T-cell (primary cell): Measurements from ENCODE around the gene CYBC1. TPM values are rescaled to one million over a fixed set of nuclear protein-coding genes. Genes with fewer than 3 reads are reported as not detected.

Experiments used
- ATAC-seq, 4 experiments: fragments of 200-7000 bp in 3 of 4; fragments of 150-1000 bp in 1 of 4; cut with Tn5 transposase; replicated peaks in 1 of 4; 1 replicate in 3 of 4; 2 replicates in 1 of 4; pipeline ENCODE4 v1.10.0; 2021; ENCODE audit warnings: moderate library complexity in 3 of 4, mild to moderate bottlenecking in 2 of 4, moderate number of reproducible peaks in 1 of 4
- CTCF ChIA-PET, 2 donors: fragments of 300-600 bp; sonication (Branson Sonifier 250); formaldehyde crosslinking; loops; one replicate each; lab custom pipeline; 2022; ENCODE audit warnings: antibody characterized with exemption in 2 of 2; lab: Charles Lee
- POLR2A ChIA-PET, 2 donors: fragments of 300-600 bp; sonication (Branson Sonifier 250); formaldehyde crosslinking; loops; one replicate each; lab custom pipeline; 2022; ENCODE audit warnings: antibody characterized with exemption in 2 of 2; lab: Charles Lee
- DNase-seq, 35 experiments: peaks; one replicate each; pipeline versions ENCODE4 v3.0.0 to v3.0.0-alpha.2; 2013 to 2023
- H3K27ac ChIP-seq: one replicate; pipeline ENCODE4 v1.5.1; 2013; ENCODE audit warnings: low read length
- H3K27me3 ChIP-seq, 2 experiments: replicated peaks in 1 of 2; 1 replicate in 1 of 2; 2 replicates in 1 of 2; pipeline versions ENCODE4 v1.6.1 to v1.7.0; 2013; ENCODE audit warnings: low read length in 1 of 2, mixed read lengths in 1 of 2; ENCODE audit not compliant: control insufficient read depth in 2 of 2, insufficient read depth in 2 of 2; ENCODE audit errors: extremely low read depth in 1 of 2
- H3K36me3 ChIP-seq, 2 donors: 1 replicate in 1 of 2; 2 replicates in 1 of 2; pipeline versions ENCODE4 v1.6.1 to v1.7.0; 2013; ENCODE audit warnings: low read length in 1 of 2; ENCODE audit not compliant: control insufficient read depth in 2 of 2, insufficient read depth in 1 of 2; ENCODE audit errors: extremely low read depth in 1 of 2
- H3K4me1 ChIP-seq, 2 experiments: 1 replicate in 1 of 2; 2 replicates in 1 of 2; pipeline versions ENCODE4 v1.6.1 to v1.7.0; 2013; ENCODE audit warnings: low read length in 2 of 2, mixed read lengths in 1 of 2; ENCODE audit not compliant: insufficient read depth in 2 of 2, control insufficient read depth in 1 of 2; ENCODE audit errors: extremely low read depth in 1 of 2
- H3K4me3 ChIP-seq, 2 donors: 1 replicate in 1 of 2; 2 replicates in 1 of 2; pipeline versions ENCODE4 v1.5.1 to v1.7.0; 2013; ENCODE audit warnings: mild to moderate bottlenecking in 2 of 2, low read length in 1 of 2, moderate library complexity in 1 of 2; ENCODE audit not compliant: control insufficient read depth in 1 of 2; ENCODE audit errors: extremely low read depth in 1 of 2
- H3K9me3 ChIP-seq: 2 replicates; pipeline ENCODE4 v1.7.0; 2013
- H3K27ac Mint-ChIP-seq, 2 donors: one replicate each; pipeline ENCODE4 v1.8.0; 2020 to 2021; ENCODE audit warnings: mild to moderate bottlenecking in 2 of 2, mixed read lengths in 2 of 2
- H3K27me3 Mint-ChIP-seq, 2 donors: one replicate each; pipeline ENCODE4 v1.8.0; 2021 to 2022; ENCODE audit warnings: mixed read lengths in 2 of 2
- H3K36me3 Mint-ChIP-seq: one replicate; pipeline ENCODE4 v1.8.0; 2021; ENCODE audit warnings: mixed read lengths
- H3K4me1 Mint-ChIP-seq, 3 donors: one replicate each; pipeline ENCODE4 v1.8.0; 2020 to 2022; ENCODE audit warnings: mixed read lengths in 3 of 3, mild to moderate bottlenecking in 1 of 3
- H3K4me3 Mint-ChIP-seq, 3 donors: one replicate each; pipeline ENCODE4 v1.8.0; 2020 to 2022; ENCODE audit warnings: mild to moderate bottlenecking in 3 of 3, mixed read lengths in 3 of 3, moderate library complexity in 3 of 3
- H3K9me3 Mint-ChIP-seq, 3 donors: one replicate each; pipeline ENCODE4 v1.8.0; 2020 to 2022; ENCODE audit warnings: mixed read lengths in 3 of 3
- WGBS: methylation state at CpG from one replicate; pipeline ENCODE4 v1.1.5; 2013; ENCODE audit warnings: missing lambda C conversion rate; ENCODE audit not compliant: insufficient coverage; 5-methylcytosine and 5-hydroxymethylcytosine counted together
- total RNA-seq, 35 experiments: library from RNA in 6 of 35; stranded (reverse) in 6 of 35; fragments of 120-200 nt in 1 of 35; gene quantifications; one replicate each; pipeline versions ENCODE4 v1.2.1 to v1.2.4 and lab custom pipeline; 2013 to 2026

The CYBC1 gene
- total RNA-seq, 5 donors from 2014 or later (not counting 1 experiment from before 2014, with no cell fraction given), result 148 to 274 (median 262) TPM

DNA sequence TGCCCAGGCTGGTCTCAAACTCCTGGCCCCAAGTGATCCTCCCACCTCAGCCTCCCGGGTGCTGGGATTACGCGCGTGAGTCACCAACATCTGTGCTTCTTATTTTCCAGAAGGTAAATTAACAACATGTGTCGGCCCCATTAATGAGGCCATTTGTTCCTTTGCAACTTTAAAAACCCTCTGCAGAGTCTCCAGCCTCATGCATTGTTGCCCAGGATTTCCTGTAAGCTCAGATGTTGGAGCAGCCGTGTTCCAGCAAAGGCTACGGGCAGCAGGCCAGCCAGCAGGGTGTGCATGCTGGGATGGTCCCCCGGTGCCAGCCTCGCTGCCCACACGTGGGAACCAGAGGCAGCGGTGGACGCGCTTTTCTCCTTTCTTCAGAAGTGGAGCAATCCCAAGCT lies 51.5 kb downstream of the CYBC1 start:
- CTCF ChIA-PET, result no interaction called here
- H3K4me1 Mint-ChIP-seq, result peaks cover 15 to 16% (median 16%) of the 10 kb centered on the region in 3 donors
- Histone ChIP-seq H3K27me3 (no peaks in the 10 kb centered on the region), H3K4me1 (peaks cover 0 to 18% of the 10 kb centered on the region in 2 experiments), H3K36me3 (peaks cover 13 to 15% of the 10 kb centered on the region in 2 donors), H3K9me3 (no peaks in the 10 kb centered on the region), H3K27ac (no peak overlapping the region), H3K4me3 (no peak overlapping the region)
- DNase-seq, result no peak
- peaks cover 16% of the 10 kb centered on the region for H3K36me3 Mint-ChIP-seq
- POLR2A ChIA-PET, result interaction anchor here in 1 of 2 donors (0.5 kb wide), 1 partner anchor 106 kb away, joined by 3 read pairs; no protein-coding TSS in a partner anchor
- H3K4me3 Mint-ChIP-seq, result no peak overlapping the region
- H3K9me3 Mint-ChIP-seq, result no peaks in the 10 kb centered on the region
- WGBS, result 97% methylated on average over 10 of the region's 13 CpGs
- no peaks in the 10 kb centered on the region for H3K27me3 Mint-ChIP-seq
- no peak for ATAC-seq
- no peak overlapping the region for H3K27ac Mint-ChIP-seq

DNA sequence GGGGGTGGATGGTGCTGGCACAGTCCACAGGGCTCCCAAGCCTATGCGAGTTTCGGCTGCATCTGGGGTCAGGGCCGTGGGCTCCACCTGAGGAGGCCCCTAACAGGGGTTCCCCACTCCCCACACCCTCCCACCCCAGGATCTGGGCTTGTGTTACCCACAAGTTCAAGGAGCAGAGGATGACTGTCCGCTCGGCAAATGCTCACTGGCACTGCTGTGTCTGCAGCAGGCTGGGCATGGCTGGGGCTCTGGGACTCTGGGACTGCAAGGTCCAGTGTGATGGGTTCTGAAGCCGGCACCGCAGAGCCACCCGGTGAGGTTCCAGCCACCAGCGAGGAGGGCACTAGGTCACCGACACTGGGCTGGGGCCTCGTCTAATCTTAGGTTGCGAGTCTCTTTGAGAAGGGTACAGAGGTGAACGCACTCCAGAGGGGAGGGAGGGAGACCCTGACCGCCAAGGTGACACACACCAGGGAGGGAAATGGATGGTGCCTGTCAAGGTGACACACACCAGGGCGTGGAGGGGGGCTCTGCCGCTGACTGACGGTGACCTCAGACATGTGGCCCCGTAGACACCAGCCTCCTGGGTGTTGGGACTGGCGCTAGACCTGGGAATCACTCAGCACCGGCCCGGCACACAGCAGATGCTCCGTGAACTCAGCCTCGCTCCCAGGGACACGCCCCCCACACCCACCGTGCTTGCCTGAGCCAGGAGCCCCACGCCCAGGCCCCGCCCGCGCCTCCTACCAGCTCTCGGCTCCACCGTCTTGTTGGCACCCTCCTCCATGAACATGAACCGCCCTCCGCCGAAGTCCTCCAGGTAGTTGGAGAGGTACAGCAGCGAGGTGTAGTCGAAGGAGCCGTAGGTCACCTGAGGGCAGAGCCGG lies 52.9 kb downstream of the CYBC1 start:
- H3K4me3 Mint-ChIP-seq, result no peak overlapping the region
- H3K27ac ChIP-seq, result no peak overlapping the region
- H3K27ac Mint-ChIP-seq, result no peak overlapping the region
- ChIA-PET CTCF (no interaction called here), POLR2A (no interaction called here)
- peaks cover 14% of the 10 kb centered on the region for H3K36me3 Mint-ChIP-seq
- H3K4me1 Mint-ChIP-seq, result peaks cover 15 to 16% (median 16%) of the 10 kb centered on the region in 3 donors
- peaks cover 0 to 18% of the 10 kb centered on the region in 2 experiments for H3K4me1 ChIP-seq
- no peaks in the 10 kb centered on the region for H3K27me3 Mint-ChIP-seq
- no peaks in the 10 kb centered on the region for H3K27me3 ChIP-seq
- peaks cover 9 to 13% of the 10 kb centered on the region in 2 donors for H3K36me3 ChIP-seq
- ATAC-seq (no peak), DNase-seq (no peak)
- H3K9me3 Mint-ChIP-seq, result no peaks in the 10 kb centered on the region
- H3K4me3 ChIP-seq, result no peak overlapping the region
- WGBS, result 94% methylated on average over 26 of the region's 38 CpGs
- no peaks in the 10 kb centered on the region for H3K9me3 ChIP-seq

DNA sequence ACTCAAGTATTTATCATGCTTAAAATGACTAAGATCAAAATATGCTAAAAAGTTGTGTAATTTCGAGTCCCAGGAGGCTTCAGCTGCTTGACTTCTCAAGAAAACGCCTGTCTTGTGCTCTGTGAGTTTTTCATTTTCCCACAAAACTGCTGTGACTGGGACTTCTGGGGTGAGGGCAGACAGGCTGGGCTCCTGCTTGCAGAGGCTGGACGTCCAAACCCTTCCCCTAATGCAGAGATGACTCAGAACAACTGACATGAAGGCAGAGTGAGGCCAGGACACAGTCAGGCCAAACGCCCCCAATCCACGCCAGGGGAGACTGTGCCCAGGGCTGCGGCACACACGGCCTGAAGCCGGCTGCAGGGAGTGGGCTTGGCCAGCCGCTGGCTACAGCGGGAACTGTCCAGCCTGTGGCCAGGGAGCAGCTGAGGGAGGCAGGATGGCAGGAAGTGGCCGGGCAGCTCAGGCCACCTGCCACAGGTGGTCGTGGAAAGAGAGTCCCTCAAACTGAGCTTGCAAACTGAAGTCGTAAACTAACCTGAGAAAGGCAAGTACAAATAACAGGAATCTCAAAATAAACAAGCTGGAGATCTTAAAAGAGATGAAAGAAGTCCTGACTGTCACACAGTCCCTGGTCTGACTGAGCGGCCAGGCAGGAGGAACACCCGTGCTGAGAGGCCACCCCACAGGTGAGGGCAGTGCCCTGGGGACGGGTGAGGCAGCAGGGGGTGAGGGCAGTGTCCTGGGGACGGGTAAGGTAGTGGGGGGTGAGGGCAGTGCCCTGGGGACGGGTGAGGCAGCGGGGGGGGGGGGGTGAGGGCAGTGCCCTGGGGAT lies 53.7 kb downstream of the CYBC1 start:
- no peak for ATAC-seq
- Mint-ChIP-seq H3K36me3 (peaks cover 14% of the 10 kb centered on the region), H3K27me3 (no peaks in the 10 kb centered on the region), H3K4me1 (peaks cover 11 to 15% (median 13%) of the 10 kb centered on the region in 3 donors), H3K27ac (no peak overlapping the region), H3K9me3 (no peaks in the 10 kb centered on the region), H3K4me3 (no peak overlapping the region)
- H3K27me3 ChIP-seq, result no peaks in the 10 kb centered on the region
- no peak overlapping the region for H3K4me3 ChIP-seq
- ChIA-PET CTCF (no interaction called here), POLR2A (no interaction called here)
- H3K9me3 ChIP-seq, result no peaks in the 10 kb centered on the region
- H3K36me3 ChIP-seq, result peaks cover 13% of the 10 kb centered on the region in 2 donors
- 76% methylated on average over 11 of the region's 19 CpGs for WGBS
- H3K27ac ChIP-seq, result no peak overlapping the region
- no peak for DNase-seq
- peaks cover 0 to 16% of the 10 kb centered on the region in 2 experiments for H3K4me1 ChIP-seq

DNA sequence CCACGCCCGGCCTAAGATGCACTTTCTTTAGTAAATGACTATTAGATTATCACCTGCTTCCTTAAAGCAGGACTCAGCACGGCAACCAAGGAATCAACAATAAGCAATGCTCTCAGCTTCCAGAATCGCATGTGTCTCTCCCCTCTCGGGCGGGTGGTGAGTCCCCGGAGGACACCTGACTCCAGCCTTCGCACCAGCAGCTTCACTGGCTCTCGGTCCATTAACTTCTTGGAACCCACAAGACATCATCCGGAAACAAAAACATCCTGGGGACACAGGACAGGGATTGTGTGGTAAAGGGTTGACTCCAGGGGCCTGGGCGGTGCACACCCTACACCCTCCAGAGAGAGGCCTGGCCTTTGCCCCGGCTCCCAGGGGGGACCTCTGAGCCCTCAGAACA lies 56.3 kb downstream of the CYBC1 start:
- Histone ChIP-seq H3K27me3 (no peaks in the 10 kb centered on the region), H3K4me3 (no peak overlapping the region), H3K36me3 (peaks cover 13% of the 10 kb centered on the region in 2 donors), H3K4me1 (no peaks in the 10 kb centered on the region), H3K27ac (no peak overlapping the region), H3K9me3 (no peaks in the 10 kb centered on the region)
- peaks cover 14% of the 10 kb centered on the region for H3K36me3 Mint-ChIP-seq
- no peaks in the 10 kb centered on the region for H3K27me3 Mint-ChIP-seq
- no peak overlapping the region for H3K27ac Mint-ChIP-seq
- 100% methylated on average over 9 of the region's 12 CpGs for WGBS
- DNase-seq, result no peak
- no peaks in the 10 kb centered on the region for H3K9me3 Mint-ChIP-seq
- no peak overlapping the region for H3K4me3 Mint-ChIP-seq
- ChIA-PET POLR2A (no interaction called here), CTCF (no interaction called here)
- no peak for ATAC-seq
- no peaks in the 10 kb centered on the region for H3K4me1 Mint-ChIP-seq

GRCh38 chr17:82392941-82393340 lies 57.6 kb downstream of the CYBC1 start:
- no peak overlapping the region for H3K27ac Mint-ChIP-seq
- Histone ChIP-seq H3K36me3 (peaks cover 13% of the 10 kb centered on the region in 2 donors), H3K4me1 (no peaks in the 10 kb centered on the region), H3K27ac (no peak overlapping the region), H3K9me3 (no peaks in the 10 kb centered on the region), H3K27me3 (peaks cover 0 to 3% of the 10 kb centered on the region in 2 experiments), H3K4me3 (no peak overlapping the region)
- ChIA-PET POLR2A (no interaction called here), CTCF (interaction anchor here in 1 of 2 donors (0.6 kb wide), 1 partner anchor 71 kb away, joined by 4 read pairs; no protein-coding TSS in a partner anchor)
- DNase-seq (no peak), ATAC-seq (no peak)
- H3K36me3 Mint-ChIP-seq, result peaks cover 14% of the 10 kb centered on the region
- no peaks in the 10 kb centered on the region for H3K27me3 Mint-ChIP-seq
- 97% methylated on average over 12 of the region's 15 CpGs for WGBS
- H3K4me1 Mint-ChIP-seq, result peaks cover 0 to under 1% (median 0%) of the 10 kb centered on the region in 3 donors
- no peak overlapping the region for H3K4me3 Mint-ChIP-seq
- H3K9me3 Mint-ChIP-seq, result no peaks in the 10 kb centered on the region
